Measurements from ENCODE around the gene ANKMY1. TPM values are rescaled to one million over a fixed set of nuclear protein-coding genes. Genes with fewer than 3 reads are reported as not detected.

ANKMY1 gene
- total and polyA plus RNA-seq, 2 of the 13 experiments (the other 11 are each of a cell fraction or from before 2014, with no cell fraction given): 11.7 to 18.8 TPM

DNA sequence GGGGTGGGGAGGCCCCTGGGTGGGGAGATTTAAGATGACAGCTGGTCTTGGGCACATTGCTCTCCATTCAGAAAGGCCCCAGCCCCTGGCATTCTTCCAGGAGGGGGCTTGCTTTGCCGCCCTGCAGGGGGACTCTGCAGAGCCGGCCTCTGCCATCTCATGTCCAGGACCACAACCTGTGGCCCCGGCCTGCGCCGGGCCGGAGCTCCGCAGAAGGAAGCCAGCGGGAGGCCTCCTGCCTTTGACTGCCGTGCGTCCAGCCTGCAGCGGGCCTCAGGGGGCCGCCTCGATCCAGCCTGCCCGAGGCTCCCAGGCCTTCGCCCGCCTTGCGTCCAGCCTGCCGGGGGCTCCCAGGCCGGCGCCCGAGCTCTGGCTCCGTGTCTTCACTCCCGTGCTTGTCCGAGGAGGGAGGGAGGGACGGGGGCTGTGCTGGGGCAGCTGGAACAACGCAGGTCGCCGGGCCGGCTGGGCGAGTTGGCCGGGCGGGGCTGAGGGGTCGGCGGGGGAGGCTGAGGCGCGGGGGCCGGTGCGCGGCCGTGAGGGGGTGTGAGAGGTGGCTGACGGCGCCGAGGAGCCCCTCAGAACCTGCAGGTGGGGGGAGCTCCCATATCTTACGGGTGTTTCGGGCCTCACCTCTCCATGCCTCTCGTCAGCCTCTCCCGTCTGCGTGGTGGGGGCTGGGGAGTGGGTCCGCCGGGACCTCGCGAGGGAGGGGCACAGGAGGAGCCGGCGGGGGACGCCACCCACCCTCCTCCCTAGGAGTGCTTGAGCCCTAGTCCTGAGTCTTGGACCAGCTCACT, 101.9 kb downstream of the ANKMY1 start:
- peaks cover 30 to 57% of the 10 kb centered on the region in 2 experiments for H3K27me3 ChIP-seq (ENCODE audit: control insufficient read depth in 1 of 2, insufficient read depth in 2 of 2, low read length in 2 of 2)
- DNase-seq (ENCODE audit: low spot score) (no peak), ATAC-seq (peak; percentile 25), FAIRE-seq (no peak)
- H3K9me3 ChIP-seq (ENCODE audit: low read length): no peaks in the 10 kb centered on the region
- H3K9ac ChIP-seq (ENCODE audit: insufficient read depth, low read depth, low read length): no peak overlapping the region
- intact Hi-C loops (cut with micrococcal nuclease; ENCODE audit: unreplicated experiment) (no loop called here), in situ Hi-C loops (cut with HindIII; ENCODE audit: extremely low pct_ligation_motif_present, low pct_unique_long_range_greater_than_20kb) (no loop called here)
- H3K79me2 ChIP-seq (ENCODE audit: insufficient read depth, low read length): no peaks in the 10 kb centered on the region
- WGBS (ENCODE audit: low lambda C conversion rate): 5% methylated on average over 18 of the region's 55 CpGs
- BruUV-seq (replicated peaks): no TSS peak
- H3K27ac ChIP-seq (ENCODE audit: extremely low read length, insufficient read depth, low read length): no peak overlapping the region
- H3K4me2 ChIP-seq (ENCODE audit: low read depth, low read length): peak overlapping the region; percentile 51
- peaks cover 16% of the 10 kb centered on the region; the same call in 1 of the 2 replicates for H4K20me1 ChIP-seq (ENCODE audit: insufficient read depth, low read length)
- H3K4me3 ChIP-seq (replicated peaks in 1 of 3; ENCODE audit: insufficient read depth in 1 of 3, low read depth in 2 of 3, low read length in 3 of 3): peak overlapping the region; percentile 25 to 52 (median 36); a peak in 4 of 6 replicates
- peaks cover 64% of the 10 kb centered on the region for H3K4me1 ChIP-seq (ENCODE audit: insufficient read depth, low read length)
- H3K36me3 ChIP-seq (replicated peaks in 1 of 2; ENCODE audit: control insufficient read depth in 1 of 2, insufficient read depth in 2 of 2, low read length in 2 of 2): no peaks in the 10 kb centered on the region
- no peak overlapping the region for H2AFZ ChIP-seq (ENCODE audit: low read length)
- ChIA-PET POLR2A (interaction anchor here (1.2 kb wide), 1 partner anchor 17 kb away, joined by 4 read pairs; no protein-coding TSS in a partner anchor), CTCF (ENCODE audit: low intra/inter-chr PET ratio, low total read pairs) (no interaction called here)
- TF ChIP-seq ZFX (CRISPR knock-in tag; IDR thresholded peaks at IDR 0.05; ENCODE audit: low read depth) (peak; percentile 54; the same call in 1 of the 2 replicates), XRCC5 (optimal IDR thresholded peaks at IDR 0.05; ENCODE audit: low read length) (peak; percentile 14), ELF4 (CRISPR knock-in tag; IDR thresholded peaks at IDR 0.05; ENCODE audit: borderline replicate concordance) (no peak), NR2C2 (CRISPR knock-in tag; IDR thresholded peaks at IDR 0.05; ENCODE audit: borderline replicate concordance) (peak; percentile 7; the same call in 1 of the 2 replicates), TCF7 (IDR thresholded peaks at IDR 0.05; ENCODE audit: low read depth) (no peak), ZNF589 (CRISPR knock-in tag; conservative IDR thresholded peaks at IDR 0.05) (no peak), TEAD3 (CRISPR knock-in tag; optimal IDR thresholded peaks at IDR 0.05; ENCODE audit: borderline replicate concordance) (no peak), RBM39 (IDR thresholded peaks at IDR 0.05; ENCODE audit: low read depth, low read length, poor library complexity, severe bottlenecking) (peak; percentile 10)
- TF ChIP-seq, protein P1, sequence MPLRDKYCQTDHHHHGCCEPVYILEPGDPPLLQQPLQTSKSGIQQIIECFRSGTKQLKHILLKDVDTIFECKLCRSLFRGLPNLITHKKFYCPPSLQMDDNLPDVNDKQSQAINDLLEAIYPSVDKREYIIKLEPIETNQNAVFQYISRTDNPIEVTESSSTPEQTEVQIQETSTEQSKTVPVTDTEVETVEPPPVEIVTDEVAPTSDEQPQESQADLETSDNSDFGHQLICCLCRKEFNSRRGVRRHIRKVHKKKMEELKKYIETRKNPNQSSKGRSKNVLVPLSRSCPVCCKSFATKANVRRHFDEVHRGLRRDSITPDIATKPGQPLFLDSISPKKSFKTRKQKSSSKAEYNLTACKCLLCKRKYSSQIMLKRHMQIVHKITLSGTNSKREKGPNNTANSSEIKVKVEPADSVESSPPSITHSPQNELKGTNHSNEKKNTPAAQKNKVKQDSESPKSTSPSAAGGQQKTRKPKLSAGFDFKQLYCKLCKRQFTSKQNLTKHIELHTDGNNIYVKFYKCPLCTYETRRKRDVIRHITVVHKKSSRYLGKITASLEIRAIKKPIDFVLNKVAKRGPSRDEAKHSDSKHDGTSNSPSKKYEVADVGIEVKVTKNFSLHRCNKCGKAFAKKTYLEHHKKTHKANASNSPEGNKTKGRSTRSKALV (CRISPR knock-in tag; IDR thresholded peaks at IDR 0.05): peak; percentile 71; the same call in 1 of the 2 replicates
- TF ChIP-seq, protein P2, sequence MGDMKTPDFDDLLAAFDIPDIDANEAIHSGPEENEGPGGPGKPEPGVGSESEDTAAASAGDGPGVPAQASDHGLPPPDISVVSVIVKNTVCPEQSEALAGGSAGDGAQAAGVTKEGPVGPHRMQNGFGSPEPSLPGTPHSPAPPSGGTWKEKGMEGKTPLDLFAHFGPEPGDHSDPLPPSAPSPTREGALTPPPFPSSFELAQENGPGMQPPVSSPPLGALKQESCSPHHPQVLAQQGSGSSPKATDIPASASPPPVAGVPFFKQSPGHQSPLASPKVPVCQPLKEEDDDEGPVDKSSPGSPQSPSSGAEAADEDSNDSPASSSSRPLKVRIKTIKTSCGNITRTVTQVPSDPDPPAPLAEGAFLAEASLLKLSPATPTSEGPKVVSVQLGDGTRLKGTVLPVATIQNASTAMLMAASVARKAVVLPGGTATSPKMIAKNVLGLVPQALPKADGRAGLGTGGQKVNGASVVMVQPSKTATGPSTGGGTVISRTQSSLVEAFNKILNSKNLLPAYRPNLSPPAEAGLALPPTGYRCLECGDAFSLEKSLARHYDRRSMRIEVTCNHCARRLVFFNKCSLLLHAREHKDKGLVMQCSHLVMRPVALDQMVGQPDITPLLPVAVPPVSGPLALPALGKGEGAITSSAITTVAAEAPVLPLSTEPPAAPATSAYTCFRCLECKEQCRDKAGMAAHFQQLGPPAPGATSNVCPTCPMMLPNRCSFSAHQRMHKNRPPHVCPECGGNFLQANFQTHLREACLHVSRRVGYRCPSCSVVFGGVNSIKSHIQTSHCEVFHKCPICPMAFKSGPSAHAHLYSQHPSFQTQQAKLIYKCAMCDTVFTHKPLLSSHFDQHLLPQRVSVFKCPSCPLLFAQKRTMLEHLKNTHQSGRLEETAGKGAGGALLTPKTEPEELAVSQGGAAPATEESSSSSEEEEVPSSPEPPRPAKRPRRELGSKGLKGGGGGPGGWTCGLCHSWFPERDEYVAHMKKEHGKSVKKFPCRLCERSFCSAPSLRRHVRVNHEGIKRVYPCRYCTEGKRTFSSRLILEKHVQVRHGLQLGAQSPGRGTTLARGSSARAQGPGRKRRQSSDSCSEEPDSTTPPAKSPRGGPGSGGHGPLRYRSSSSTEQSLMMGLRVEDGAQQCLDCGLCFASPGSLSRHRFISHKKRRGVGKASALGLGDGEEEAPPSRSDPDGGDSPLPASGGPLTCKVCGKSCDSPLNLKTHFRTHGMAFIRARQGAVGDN (CRISPR knock-in tag; IDR thresholded peaks at IDR 0.05): peak; percentile 32
- TF ChIP-seq, protein P3, sequence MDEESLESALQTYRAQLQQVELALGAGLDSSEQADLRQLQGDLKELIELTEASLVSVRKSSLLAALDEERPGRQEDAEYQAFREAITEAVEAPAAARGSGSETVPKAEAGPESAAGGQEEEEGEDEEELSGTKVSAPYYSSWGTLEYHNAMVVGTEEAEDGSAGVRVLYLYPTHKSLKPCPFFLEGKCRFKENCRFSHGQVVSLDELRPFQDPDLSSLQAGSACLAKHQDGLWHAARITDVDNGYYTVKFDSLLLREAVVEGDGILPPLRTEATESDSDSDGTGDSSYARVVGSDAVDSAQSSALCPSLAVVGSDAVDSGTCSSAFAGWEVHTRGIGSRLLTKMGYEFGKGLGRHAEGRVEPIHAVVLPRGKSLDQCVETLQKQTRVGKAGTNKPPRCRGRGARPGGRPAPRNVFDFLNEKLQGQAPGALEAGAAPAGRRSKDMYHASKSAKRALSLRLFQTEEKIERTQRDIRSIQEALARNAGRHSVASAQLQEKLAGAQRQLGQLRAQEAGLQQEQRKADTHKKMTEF (CRISPR knock-in tag; IDR thresholded peaks at IDR 0.05): 0 out of 2 replicates have a peak, but pooled peaks have one; percentile 18
- TF ChIP-seq, protein P4, sequence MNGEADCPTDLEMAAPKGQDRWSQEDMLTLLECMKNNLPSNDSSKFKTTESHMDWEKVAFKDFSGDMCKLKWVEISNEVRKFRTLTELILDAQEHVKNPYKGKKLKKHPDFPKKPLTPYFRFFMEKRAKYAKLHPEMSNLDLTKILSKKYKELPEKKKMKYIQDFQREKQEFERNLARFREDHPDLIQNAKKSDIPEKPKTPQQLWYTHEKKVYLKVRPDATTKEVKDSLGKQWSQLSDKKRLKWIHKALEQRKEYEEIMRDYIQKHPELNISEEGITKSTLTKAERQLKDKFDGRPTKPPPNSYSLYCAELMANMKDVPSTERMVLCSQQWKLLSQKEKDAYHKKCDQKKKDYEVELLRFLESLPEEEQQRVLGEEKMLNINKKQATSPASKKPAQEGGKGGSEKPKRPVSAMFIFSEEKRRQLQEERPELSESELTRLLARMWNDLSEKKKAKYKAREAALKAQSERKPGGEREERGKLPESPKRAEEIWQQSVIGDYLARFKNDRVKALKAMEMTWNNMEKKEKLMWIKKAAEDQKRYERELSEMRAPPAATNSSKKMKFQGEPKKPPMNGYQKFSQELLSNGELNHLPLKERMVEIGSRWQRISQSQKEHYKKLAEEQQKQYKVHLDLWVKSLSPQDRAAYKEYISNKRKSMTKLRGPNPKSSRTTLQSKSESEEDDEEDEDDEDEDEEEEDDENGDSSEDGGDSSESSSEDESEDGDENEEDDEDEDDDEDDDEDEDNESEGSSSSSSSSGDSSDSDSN (CRISPR knock-in tag; IDR thresholded peaks at IDR 0.05): peak; percentile 95

All from HepG2 (cell line).